ENCODE data around the gene SEPHS2. TPM values are rescaled to one million over a fixed set of nuclear protein-coding genes. Genes with fewer than 3 reads are reported as not detected.
"Not testable (repeated sequence)": the region's sequence is repeated elsewhere in the genome, so short reads cannot be mapped to it uniquely, and the experiment has no call there.

Gene SEPHS2
- total RNA-seq, 1 experiment from 2014 or later = 53.5 TPM

DNA sequence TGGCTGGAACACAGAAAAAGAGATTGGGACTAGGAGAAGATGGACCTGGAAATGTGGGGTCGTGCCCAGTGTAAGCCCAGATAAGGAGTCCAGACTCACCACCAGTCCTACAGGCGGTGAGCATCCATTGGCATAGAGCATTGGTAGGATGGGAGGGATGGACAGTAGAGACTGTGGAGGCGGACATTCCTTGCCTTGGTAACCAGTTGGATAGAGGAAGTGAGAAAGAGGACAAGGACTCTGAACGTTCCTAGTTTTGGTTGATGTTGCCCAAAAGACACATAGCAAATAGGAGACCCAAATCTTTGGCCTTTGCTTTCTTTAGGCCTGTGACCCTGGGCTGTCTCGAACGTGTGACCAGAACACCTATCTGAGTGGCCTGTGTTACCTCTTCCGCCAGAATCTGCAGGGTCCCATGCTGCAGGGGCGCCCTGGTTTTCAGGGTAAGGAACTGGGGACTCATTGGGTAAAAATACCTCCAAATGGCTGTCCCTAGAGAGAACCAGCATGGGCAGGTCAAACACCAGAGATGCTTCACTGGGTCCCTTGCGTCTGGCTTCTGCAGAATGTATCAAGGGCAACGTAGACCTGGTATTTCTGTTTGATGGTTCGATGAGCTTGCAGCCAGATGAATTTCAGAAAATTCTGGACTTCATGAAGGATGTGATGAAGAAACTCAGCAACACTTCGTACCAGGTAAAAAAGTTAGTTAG, 33.2 kb upstream of the SEPHS2 start:
- no peak overlapping the region for H3K27ac Mint-ChIP-seq
- H3K4me1 Mint-ChIP-seq = no peaks in the 10 kb centered on the region
- H3K36me3 Mint-ChIP-seq = no peaks in the 10 kb centered on the region
- H3K27me3 Mint-ChIP-seq (ENCODE audit: low read depth) = peaks cover 18% of the 10 kb centered on the region
- DNase-seq (ENCODE audit: low spot score) (no peak), ATAC-seq (no peak)
- ChIA-PET POLR2A (no interaction called here), CTCF (interaction anchor here (1.3 kb wide), 1 partner anchor 137 kb away, joined by 6 read pairs; no protein-coding TSS in a partner anchor)
- no peak overlapping the region for H3K4me3 Mint-ChIP-seq
- H3K9me3 Mint-ChIP-seq = no peaks in the 10 kb centered on the region
- TF ChIP-seq, protein P1, sequence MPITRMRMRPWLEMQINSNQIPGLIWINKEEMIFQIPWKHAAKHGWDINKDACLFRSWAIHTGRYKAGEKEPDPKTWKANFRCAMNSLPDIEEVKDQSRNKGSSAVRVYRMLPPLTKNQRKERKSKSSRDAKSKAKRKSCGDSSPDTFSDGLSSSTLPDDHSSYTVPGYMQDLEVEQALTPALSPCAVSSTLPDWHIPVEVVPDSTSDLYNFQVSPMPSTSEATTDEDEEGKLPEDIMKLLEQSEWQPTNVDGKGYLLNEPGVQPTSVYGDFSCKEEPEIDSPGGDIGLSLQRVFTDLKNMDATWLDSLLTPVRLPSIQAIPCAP (CRISPR knock-in tag; IDR thresholded peaks at IDR 0.05) = no peak
- TF ChIP-seq KAT7 (CRISPR knock-in tag; IDR thresholded peaks at IDR 0.05; ENCODE audit: borderline replicate concordance) (no peak), NR3C1 (CRISPR knock-in tag; conservative IDR thresholded peaks at IDR 0.05; ENCODE audit: low read depth) (no peak), GTF2I (CRISPR knock-in tag; conservative IDR thresholded peaks at IDR 0.05) (no peak), JAZF1 (CRISPR knock-in tag; IDR thresholded peaks at IDR 0.05) (no peak)
- TF ChIP-seq, protein P2, sequence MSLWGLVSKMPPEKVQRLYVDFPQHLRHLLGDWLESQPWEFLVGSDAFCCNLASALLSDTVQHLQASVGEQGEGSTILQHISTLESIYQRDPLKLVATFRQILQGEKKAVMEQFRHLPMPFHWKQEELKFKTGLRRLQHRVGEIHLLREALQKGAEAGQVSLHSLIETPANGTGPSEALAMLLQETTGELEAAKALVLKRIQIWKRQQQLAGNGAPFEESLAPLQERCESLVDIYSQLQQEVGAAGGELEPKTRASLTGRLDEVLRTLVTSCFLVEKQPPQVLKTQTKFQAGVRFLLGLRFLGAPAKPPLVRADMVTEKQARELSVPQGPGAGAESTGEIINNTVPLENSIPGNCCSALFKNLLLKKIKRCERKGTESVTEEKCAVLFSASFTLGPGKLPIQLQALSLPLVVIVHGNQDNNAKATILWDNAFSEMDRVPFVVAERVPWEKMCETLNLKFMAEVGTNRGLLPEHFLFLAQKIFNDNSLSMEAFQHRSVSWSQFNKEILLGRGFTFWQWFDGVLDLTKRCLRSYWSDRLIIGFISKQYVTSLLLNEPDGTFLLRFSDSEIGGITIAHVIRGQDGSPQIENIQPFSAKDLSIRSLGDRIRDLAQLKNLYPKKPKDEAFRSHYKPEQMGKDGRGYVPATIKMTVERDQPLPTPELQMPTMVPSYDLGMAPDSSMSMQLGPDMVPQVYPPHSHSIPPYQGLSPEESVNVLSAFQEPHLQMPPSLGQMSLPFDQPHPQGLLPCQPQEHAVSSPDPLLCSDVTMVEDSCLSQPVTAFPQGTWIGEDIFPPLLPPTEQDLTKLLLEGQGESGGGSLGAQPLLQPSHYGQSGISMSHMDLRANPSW (CRISPR knock-in tag; conservative IDR thresholded peaks at IDR 0.05; ENCODE audit: low read depth) = no peak
- TF ChIP-seq, protein P3, sequence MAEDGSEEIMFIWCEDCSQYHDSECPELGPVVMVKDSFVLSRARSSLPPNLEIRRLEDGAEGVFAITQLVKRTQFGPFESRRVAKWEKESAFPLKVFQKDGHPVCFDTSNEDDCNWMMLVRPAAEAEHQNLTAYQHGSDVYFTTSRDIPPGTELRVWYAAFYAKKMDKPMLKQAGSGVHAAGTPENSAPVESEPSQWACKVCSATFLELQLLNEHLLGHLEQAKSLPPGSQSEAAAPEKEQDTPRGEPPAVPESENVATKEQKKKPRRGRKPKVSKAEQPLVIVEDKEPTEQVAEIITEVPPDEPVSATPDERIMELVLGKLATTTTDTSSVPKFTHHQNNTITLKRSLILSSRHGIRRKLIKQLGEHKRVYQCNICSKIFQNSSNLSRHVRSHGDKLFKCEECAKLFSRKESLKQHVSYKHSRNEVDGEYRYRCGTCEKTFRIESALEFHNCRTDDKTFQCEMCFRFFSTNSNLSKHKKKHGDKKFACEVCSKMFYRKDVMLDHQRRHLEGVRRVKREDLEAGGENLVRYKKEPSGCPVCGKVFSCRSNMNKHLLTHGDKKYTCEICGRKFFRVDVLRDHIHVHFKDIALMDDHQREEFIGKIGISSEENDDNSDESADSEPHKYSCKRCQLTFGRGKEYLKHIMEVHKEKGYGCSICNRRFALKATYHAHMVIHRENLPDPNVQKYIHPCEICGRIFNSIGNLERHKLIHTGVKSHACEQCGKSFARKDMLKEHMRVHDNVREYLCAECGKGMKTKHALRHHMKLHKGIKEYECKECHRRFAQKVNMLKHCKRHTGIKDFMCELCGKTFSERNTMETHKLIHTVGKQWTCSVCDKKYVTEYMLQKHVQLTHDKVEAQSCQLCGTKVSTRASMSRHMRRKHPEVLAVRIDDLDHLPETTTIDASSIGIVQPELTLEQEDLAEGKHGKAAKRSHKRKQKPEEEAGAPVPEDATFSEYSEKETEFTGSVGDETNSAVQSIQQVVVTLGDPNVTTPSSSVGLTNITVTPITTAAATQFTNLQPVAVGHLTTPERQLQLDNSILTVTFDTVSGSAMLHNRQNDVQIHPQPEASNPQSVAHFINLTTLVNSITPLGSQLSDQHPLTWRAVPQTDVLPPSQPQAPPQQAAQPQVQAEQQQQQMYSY (CRISPR knock-in tag; IDR thresholded peaks at IDR 0.05) = no peak

DNA sequence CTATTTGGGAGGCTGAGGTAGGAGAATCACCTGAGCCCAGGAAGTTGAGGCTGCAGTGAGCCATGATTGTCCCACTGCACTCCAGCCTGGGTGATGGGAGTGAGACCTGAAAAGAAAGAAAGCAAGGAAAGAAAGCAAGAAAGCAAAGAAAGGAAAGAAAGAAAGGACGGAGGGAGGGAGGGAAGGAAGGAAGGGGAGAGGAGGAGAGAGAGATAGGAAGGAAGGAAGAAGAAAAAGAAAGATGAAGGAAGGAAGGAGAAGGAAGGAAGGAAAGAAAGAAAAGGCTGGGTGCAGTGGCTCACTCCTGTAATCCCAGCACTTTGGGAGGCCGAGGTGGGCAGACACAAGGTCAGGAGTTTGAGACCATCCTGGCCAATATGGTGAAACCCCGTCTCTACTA, 32.1 kb upstream of the SEPHS2 start:
- ATAC-seq; H3K4me1 Mint-ChIP-seq; H3K9me3 Mint-ChIP-seq; H3K36me3 Mint-ChIP-seq; DNase-seq (ENCODE audit: low spot score); H3K4me3 Mint-ChIP-seq; H3K27ac Mint-ChIP-seq; POLR2A ChIA-PET: not testable (repeated sequence)
- H3K27me3 Mint-ChIP-seq (ENCODE audit: low read depth) = peaks cover 23% of the 10 kb centered on the region
- CTCF ChIA-PET = interaction anchor here (0.9 kb wide), 1 partner anchor 138 kb away, joined by 5 read pairs; no protein-coding TSS in a partner anchor

DNA sequence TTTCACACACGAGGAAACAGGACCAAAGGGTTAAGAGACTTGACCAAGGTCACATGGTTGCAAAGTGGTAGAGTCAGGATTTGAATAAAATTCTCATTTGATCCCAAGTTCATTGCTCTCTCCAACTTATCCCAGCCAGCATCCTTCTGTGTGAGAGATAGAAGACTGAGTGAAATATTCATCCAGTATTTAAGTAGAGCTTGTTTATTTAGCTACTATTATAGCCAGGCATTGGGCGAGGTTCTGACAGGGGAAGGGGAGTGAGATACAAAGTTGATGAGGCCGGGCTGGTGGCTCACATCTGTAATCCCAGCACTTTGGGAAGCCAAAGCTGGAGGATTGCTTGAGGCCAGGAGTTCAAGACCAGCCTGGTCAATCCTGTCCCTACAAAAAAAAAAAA, 31.3 kb upstream of the SEPHS2 start:
- ChIA-PET POLR2A (interaction anchor here (0.5 kb wide), 1 partner anchor 30 kb away, joined by 3 read pairs; no protein-coding TSS in a partner anchor), CTCF (interaction anchor here (0.9 to 1.8 kb wide), 3 partner anchors 47 to 138 kb away, joined by 4 to 10 read pairs (median 5); partner anchors contain the start of gene DCTPP1)
- no peak overlapping the region for H3K4me3 Mint-ChIP-seq
- DNase-seq (ENCODE audit: low spot score) (no peak), ATAC-seq (no peak)
- H3K9me3 Mint-ChIP-seq = peaks cover 3% of the 10 kb centered on the region
- no peaks in the 10 kb centered on the region for H3K4me1 Mint-ChIP-seq
- no peaks in the 10 kb centered on the region for H3K36me3 Mint-ChIP-seq
- H3K27ac Mint-ChIP-seq = no peak overlapping the region
- H3K27me3 Mint-ChIP-seq (ENCODE audit: low read depth) = peaks cover 23% of the 10 kb centered on the region
- TF ChIP-seq, protein P4, sequence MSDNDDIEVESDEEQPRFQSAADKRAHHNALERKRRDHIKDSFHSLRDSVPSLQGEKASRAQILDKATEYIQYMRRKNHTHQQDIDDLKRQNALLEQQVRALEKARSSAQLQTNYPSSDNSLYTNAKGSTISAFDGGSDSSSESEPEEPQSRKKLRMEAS (CRISPR knock-in tag; IDR thresholded peaks at IDR 0.05) = no peak
- no peak for TF ChIP-seq ZNF671 (CRISPR knock-in tag; IDR thresholded peaks at IDR 0.05)
- TF ChIP-seq, protein P5, sequence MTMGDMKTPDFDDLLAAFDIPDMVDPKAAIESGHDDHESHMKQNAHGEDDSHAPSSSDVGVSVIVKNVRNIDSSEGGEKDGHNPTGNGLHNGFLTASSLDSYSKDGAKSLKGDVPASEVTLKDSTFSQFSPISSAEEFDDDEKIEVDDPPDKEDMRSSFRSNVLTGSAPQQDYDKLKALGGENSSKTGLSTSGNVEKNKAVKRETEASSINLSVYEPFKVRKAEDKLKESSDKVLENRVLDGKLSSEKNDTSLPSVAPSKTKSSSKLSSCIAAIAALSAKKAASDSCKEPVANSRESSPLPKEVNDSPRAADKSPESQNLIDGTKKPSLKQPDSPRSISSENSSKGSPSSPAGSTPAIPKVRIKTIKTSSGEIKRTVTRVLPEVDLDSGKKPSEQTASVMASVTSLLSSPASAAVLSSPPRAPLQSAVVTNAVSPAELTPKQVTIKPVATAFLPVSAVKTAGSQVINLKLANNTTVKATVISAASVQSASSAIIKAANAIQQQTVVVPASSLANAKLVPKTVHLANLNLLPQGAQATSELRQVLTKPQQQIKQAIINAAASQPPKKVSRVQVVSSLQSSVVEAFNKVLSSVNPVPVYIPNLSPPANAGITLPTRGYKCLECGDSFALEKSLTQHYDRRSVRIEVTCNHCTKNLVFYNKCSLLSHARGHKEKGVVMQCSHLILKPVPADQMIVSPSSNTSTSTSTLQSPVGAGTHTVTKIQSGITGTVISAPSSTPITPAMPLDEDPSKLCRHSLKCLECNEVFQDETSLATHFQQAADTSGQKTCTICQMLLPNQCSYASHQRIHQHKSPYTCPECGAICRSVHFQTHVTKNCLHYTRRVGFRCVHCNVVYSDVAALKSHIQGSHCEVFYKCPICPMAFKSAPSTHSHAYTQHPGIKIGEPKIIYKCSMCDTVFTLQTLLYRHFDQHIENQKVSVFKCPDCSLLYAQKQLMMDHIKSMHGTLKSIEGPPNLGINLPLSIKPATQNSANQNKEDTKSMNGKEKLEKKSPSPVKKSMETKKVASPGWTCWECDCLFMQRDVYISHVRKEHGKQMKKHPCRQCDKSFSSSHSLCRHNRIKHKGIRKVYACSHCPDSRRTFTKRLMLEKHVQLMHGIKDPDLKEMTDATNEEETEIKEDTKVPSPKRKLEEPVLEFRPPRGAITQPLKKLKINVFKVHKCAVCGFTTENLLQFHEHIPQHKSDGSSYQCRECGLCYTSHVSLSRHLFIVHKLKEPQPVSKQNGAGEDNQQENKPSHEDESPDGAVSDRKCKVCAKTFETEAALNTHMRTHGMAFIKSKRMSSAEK (CRISPR knock-in tag; IDR thresholded peaks at IDR 0.05; ENCODE audit: borderline replicate concordance) = no peak
- TF ChIP-seq, protein P6, sequence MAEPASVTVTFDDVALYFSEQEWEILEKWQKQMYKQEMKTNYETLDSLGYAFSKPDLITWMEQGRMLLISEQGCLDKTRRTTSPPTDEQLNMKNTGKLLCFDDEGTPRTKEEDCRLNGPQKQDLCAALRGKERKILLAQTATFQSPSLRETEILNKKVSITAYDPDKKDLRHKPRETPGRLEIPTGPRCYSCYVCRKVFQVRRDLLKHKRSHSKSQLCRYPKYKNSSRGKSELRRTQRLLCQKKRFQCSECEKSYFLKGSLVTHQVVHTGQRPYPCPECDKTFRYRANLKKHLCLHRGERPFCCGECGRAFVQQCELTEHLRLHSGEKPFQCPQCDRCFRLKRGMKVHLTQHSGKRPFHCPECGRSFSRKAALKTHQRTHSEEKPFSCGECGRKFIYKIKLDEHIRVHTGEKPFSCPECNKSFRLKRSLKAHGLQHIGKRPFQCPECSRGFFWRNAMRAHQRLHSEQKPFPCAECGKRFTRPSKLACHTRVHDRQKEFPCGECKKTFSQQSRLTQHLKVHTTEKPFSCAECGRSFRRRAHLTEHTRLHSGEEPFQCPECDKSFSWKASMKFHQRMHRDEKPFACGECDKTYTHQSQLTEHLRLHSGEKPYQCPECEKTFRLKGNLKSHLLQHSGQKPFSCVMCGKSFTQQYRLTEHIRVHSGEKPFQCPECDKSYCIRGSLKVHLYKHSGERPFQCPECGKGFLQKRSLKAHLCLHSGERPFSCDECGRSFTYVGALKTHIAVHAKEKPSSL (CRISPR knock-in tag; conservative IDR thresholded peaks at IDR 0.05) = no peak
- no peak for TF ChIP-seq KAT7 (CRISPR knock-in tag; IDR thresholded peaks at IDR 0.05; ENCODE audit: borderline replicate concordance)
- no peak for TF ChIP-seq NR3C1 (CRISPR knock-in tag; conservative IDR thresholded peaks at IDR 0.05; ENCODE audit: low read depth)
- no peak for TF ChIP-seq JAZF1 (CRISPR knock-in tag; IDR thresholded peaks at IDR 0.05)
- TF ChIP-seq PRRX2 (CRISPR knock-in tag; IDR thresholded peaks at IDR 0.05) = no peak
- TF ChIP-seq IRF2 (CRISPR knock-in tag; IDR thresholded peaks at IDR 0.05; ENCODE audit: borderline replicate concordance, low read depth) = no peak
- no peak for TF ChIP-seq CREM (CRISPR knock-in tag; IDR thresholded peaks at IDR 0.05)
